Loucy (cell line): ENCODE data around the gene CDK16.

Experiments used
- EZH2phosphoT487 ChIP-seq: fragments of 200-600 bp; IDR thresholded peaks from 2 replicates; pipeline ENCODE4 v1.6.1; 2018; ENCODE audit warnings: antibody characterized with exemption, mild to moderate bottlenecking, moderate library complexity, borderline replicate concordance
- TF ChIP-seq, protein P1 (sequence below): fragments of 200-600 bp; sonication (generic); conservative IDR thresholded peaks from 2 replicates; pipeline ENCODE4 v1.5.1; 2014; ENCODE audit warnings: mild to moderate bottlenecking, antibody characterized with exemption, low read length

DNA sequence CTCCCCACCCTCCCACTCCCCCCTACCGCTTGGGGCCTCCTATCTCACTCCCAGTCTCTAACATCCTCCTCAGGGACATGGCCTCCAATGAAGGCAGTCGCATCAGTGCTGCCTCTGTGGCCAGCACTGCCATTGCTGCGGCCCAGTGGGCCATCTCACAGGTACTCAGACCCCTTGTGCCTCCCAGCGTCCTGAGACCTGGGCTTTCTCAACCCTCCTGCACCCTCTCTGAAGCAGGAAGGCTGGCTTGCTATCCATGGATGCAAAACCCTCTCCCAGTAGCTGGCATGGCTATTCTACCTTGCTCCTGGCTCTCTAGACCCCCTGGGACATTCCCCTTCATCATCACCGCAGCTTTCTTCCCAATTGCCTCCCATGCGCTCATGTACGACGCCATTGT, 38.1 kb upstream of the CDK16 start:
- TF ChIP-seq, protein P1, sequence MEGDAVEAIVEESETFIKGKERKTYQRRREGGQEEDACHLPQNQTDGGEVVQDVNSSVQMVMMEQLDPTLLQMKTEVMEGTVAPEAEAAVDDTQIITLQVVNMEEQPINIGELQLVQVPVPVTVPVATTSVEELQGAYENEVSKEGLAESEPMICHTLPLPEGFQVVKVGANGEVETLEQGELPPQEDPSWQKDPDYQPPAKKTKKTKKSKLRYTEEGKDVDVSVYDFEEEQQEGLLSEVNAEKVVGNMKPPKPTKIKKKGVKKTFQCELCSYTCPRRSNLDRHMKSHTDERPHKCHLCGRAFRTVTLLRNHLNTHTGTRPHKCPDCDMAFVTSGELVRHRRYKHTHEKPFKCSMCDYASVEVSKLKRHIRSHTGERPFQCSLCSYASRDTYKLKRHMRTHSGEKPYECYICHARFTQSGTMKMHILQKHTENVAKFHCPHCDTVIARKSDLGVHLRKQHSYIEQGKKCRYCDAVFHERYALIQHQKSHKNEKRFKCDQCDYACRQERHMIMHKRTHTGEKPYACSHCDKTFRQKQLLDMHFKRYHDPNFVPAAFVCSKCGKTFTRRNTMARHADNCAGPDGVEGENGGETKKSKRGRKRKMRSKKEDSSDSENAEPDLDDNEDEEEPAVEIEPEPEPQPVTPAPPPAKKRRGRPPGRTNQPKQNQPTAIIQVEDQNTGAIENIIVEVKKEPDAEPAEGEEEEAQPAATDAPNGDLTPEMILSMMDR, result no peak
- TF ChIP-seq EZH2phosphoT487, result no peak
